HEK293 (cell line): ENCODE measurements around the gene SPACA4.

Experiments used
- EGR2 ChIP-seq: fragments of 450-650 bp; formaldehyde crosslinking; IDR thresholded peaks from 2 replicates; pipeline ENCODE4 v1.5.1; 2016; ENCODE audit warnings: low read depth, missing biosample characterization, missing genetic modification characterization
- FEZF1 ChIP-seq: fragments of 450-650 bp; formaldehyde crosslinking; IDR thresholded peaks from 2 replicates; pipeline ENCODE4 v1.5.1; 2016; ENCODE audit warnings: missing biosample characterization, missing genetic modification characterization
- GLIS1 ChIP-seq: fragments of 450-650 bp; formaldehyde crosslinking; IDR thresholded peaks from 2 replicates; pipeline ENCODE4 v1.5.1; 2016; ENCODE audit warnings: missing biosample characterization, missing genetic modification characterization
- KLF17 ChIP-seq: fragments of 450-650 bp; formaldehyde crosslinking; IDR thresholded peaks from 2 replicates; pipeline ENCODE4 v1.5.1; 2016; ENCODE audit warnings: missing biosample characterization, missing genetic modification characterization
- KLF7 ChIP-seq: fragments of 450-650 bp; formaldehyde crosslinking; IDR thresholded peaks from 2 replicates; pipeline ENCODE4 v1.5.1; 2016; ENCODE audit warnings: missing biosample characterization, missing genetic modification characterization, borderline replicate concordance
- MEIS1 ChIP-seq: sonication (generic); formaldehyde crosslinking; IDR thresholded peaks from 2 replicates; pipeline ENCODE4 v1.8.1; 2022; ENCODE audit warnings: missing genetic modification reagents, mild to moderate bottlenecking, borderline replicate concordance
- OSR2 ChIP-seq: fragments of 450-650 bp; formaldehyde crosslinking; IDR thresholded peaks from 2 replicates; pipeline ENCODE4 v1.5.1; 2016; ENCODE audit warnings: missing biosample characterization, missing genetic modification characterization
- SALL2 ChIP-seq: fragments of 450-650 bp; formaldehyde crosslinking; IDR thresholded peaks from 2 replicates; pipeline ENCODE4 v1.5.0; 2017; ENCODE audit warnings: missing biosample characterization, mild to moderate bottlenecking, missing genetic modification characterization, borderline replicate concordance
- SP7 ChIP-seq: fragments of 450-650 bp; formaldehyde crosslinking; IDR thresholded peaks from 2 replicates; pipeline ENCODE4 v1.5.1; 2016; ENCODE audit warnings: missing biosample characterization, missing genetic modification characterization
- WT1 ChIP-seq: fragments of 450-650 bp; formaldehyde crosslinking; IDR thresholded peaks from 2 replicates; pipeline ENCODE4 v1.5.1; 2016; ENCODE audit warnings: missing biosample characterization, missing genetic modification characterization
- YY1 ChIP-seq: fragments of 450-650 bp; formaldehyde crosslinking; IDR thresholded peaks from 2 replicates; pipeline ENCODE4 v1.5.1; 2018; ENCODE audit warnings: missing biosample characterization, missing genetic modification characterization
- ZBTB7A ChIP-seq: fragments of 450-650 bp; formaldehyde crosslinking; IDR thresholded peaks from 2 replicates; pipeline ENCODE4 v1.5.1; 2016; ENCODE audit warnings: low read depth, missing biosample characterization, missing genetic modification characterization
- ZEB2 ChIP-seq: fragments of 450-650 bp; formaldehyde crosslinking; IDR thresholded peaks from 2 replicates; pipeline ENCODE4 v1.5.1; 2016; ENCODE audit warnings: missing biosample characterization, missing genetic modification characterization
- ZNF133 ChIP-seq: fragments of 450-650 bp; formaldehyde crosslinking; IDR thresholded peaks from 2 replicates; pipeline ENCODE4 v1.5.1; 2016; ENCODE audit warnings: missing biosample characterization, missing genetic modification characterization
- ZNF140 ChIP-seq: fragments of 450-650 bp; formaldehyde crosslinking; IDR thresholded peaks from 2 replicates; pipeline ENCODE4 v1.5.1; 2016; ENCODE audit warnings: missing biosample characterization, missing genetic modification characterization
- ZNF2 ChIP-seq: fragments of 450-650 bp; formaldehyde crosslinking; IDR thresholded peaks from 2 replicates; pipeline ENCODE4 v1.5.1; 2016; ENCODE audit warnings: missing biosample characterization, missing genetic modification characterization
- ZNF211 ChIP-seq: fragments of 450-650 bp; formaldehyde crosslinking; IDR thresholded peaks from 2 replicates; pipeline ENCODE4 v1.5.1; 2016; ENCODE audit warnings: low read depth, missing biosample characterization, missing genetic modification characterization
- ZNF221 ChIP-seq: fragments of 450-650 bp; formaldehyde crosslinking; IDR thresholded peaks from 2 replicates; pipeline ENCODE4 v1.5.1; 2017; ENCODE audit warnings: missing biosample characterization, missing genetic modification characterization, borderline replicate concordance
- ZNF223 ChIP-seq: fragments of 450-650 bp; formaldehyde crosslinking; IDR thresholded peaks from 2 replicates; pipeline ENCODE4 v1.5.1; 2016; ENCODE audit warnings: missing biosample characterization, missing genetic modification characterization
- ZNF23 ChIP-seq: fragments of 450-650 bp; formaldehyde crosslinking; IDR thresholded peaks from 2 replicates; pipeline ENCODE4 v1.5.1; 2016; ENCODE audit warnings: missing biosample characterization, missing genetic modification characterization, borderline replicate concordance
- ZNF302 ChIP-seq: fragments of 450-650 bp; formaldehyde crosslinking; IDR thresholded peaks from 2 replicates; pipeline ENCODE4 v1.5.1; 2016; ENCODE audit warnings: missing biosample characterization, missing genetic modification characterization, low read depth
- ZNF335 ChIP-seq: fragments of 450-650 bp; formaldehyde crosslinking; conservative IDR thresholded peaks from 2 replicates; pipeline ENCODE4 v1.5.1; 2016; ENCODE audit warnings: missing biosample characterization, missing genetic modification characterization
- ZNF416 ChIP-seq: fragments of 450-650 bp; formaldehyde crosslinking; IDR thresholded peaks from 2 replicates; pipeline ENCODE4 v1.5.1; 2016; ENCODE audit warnings: missing biosample characterization, missing genetic modification characterization
- ZNF423 ChIP-seq: fragments of 450-650 bp; formaldehyde crosslinking; IDR thresholded peaks from 2 replicates; pipeline ENCODE4 v1.5.1; 2016; ENCODE audit warnings: missing biosample characterization, missing genetic modification characterization
- ZNF433 ChIP-seq: fragments of 450-650 bp; formaldehyde crosslinking; IDR thresholded peaks from 2 replicates; pipeline ENCODE4 v1.5.1; 2016; ENCODE audit warnings: missing biosample characterization, missing genetic modification characterization, low read depth
- ZNF555 ChIP-seq: fragments of 450-650 bp; formaldehyde crosslinking; conservative IDR thresholded peaks from 2 replicates; pipeline ENCODE4 v1.5.1; 2017; ENCODE audit warnings: missing biosample characterization, mild to moderate bottlenecking, missing genetic modification characterization, inconsistent platforms
- ZNF629 ChIP-seq: fragments of 450-650 bp; formaldehyde crosslinking; IDR thresholded peaks from 2 replicates; pipeline ENCODE4 v1.5.1; 2017; ENCODE audit warnings: missing biosample characterization, missing genetic modification characterization
- ZNF792 ChIP-seq: fragments of 450-650 bp; formaldehyde crosslinking; IDR thresholded peaks from 2 replicates; pipeline ENCODE4 v1.5.1; 2016; ENCODE audit warnings: missing biosample characterization, missing genetic modification characterization
- ZSCAN23 ChIP-seq: fragments of 450-650 bp; formaldehyde crosslinking; IDR thresholded peaks from 2 replicates; pipeline ENCODE4 v1.5.1; 2016; ENCODE audit warnings: missing biosample characterization, missing genetic modification characterization
- TF ChIP-seq, protein P1 (sequence below): IDR thresholded peaks from 2 replicates; pipeline ENCODE4 v1.6.1; 2011; ENCODE audit warnings: mild to moderate bottlenecking, low read depth, low read length, borderline replicate concordance
- TF ChIP-seq, protein P2 (sequence below): fragments of 450-650 bp; formaldehyde crosslinking; optimal IDR thresholded peaks from 2 replicates; pipeline ENCODE3; 2016; ENCODE audit warnings: missing biosample characterization, mild to moderate bottlenecking, missing genetic modification characterization
- TF ChIP-seq, protein P3 (sequence below): fragments of 450-650 bp; formaldehyde crosslinking; IDR thresholded peaks from 2 replicates; pipeline ENCODE4 v1.5.1; 2016; ENCODE audit warnings: missing biosample characterization, missing genetic modification characterization
- TF ChIP-seq, protein P4 (sequence below): sonication (generic); formaldehyde crosslinking; IDR thresholded peaks from 2 replicates; pipeline ENCODE4 v1.8.1; 2022; ENCODE audit warnings: mild to moderate bottlenecking, moderate library complexity, missing genetic modification reagents

The SPACA4 gene

DNA sequence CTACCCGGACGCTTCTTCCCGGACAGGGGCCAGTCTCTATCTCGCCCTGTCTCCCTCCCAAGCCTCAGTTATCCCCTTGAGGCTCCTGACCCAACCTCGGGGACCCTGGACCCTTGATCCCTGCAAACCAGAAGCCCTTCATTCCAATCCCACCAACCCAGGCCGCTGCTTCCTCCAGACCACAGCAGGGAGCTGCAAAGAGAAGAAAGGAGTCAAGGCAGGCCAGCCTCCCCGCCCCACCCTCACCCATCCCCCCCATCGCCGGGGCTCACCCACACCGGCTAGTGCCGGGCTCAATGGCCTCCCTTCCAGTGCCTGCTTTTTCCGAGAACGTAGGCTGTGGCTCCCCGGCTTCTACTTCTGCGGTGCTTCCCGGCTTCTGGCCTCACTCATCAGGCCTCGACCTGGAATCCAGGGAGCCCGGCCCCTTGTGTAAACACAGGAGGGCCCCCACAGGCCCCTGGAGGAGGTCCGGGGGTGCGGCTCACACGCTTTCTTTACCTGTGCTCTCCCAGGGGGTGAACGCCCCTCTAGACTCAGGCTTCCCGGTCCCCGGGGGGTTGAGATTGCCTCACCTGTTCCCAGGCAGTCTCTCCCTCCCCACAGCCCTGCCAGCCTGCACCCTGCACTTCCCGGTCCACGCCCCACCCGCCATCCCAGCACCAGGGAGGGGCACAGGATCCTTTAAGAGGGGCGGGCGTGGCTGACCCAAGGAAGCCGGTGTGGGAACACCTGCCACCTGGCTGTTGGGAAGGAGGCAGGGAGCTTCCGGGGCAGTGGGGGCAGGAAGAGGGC lies 8.1 kb downstream of the SPACA4 start, which contains the start of gene FAM83E (continued):
- TF ChIP-seq YY1 (tag by site-specific recombination) (peak; percentile 11; the same call in 1 of the 2 replicates), FEZF1 (tag by site-specific recombination) (no peak), ZNF2 (tag by site-specific recombination) (no peak), ZNF23 (no peak), ZNF433 (tag by site-specific recombination) (no peak), GLIS1 (tag by site-specific recombination) (peak; percentile 100), ZNF629 (no peak), KLF7 (tag by site-specific recombination) (peak; percentile 85), ZNF221 (tag by site-specific recombination) (no peak), ZNF211 (no peak), ZBTB7A (tag by site-specific recombination) (no peak), KLF17 (tag by site-specific recombination) (peak; percentile 84), ZNF302 (no peak), MEIS1 (no peak), SP7 (tag by site-specific recombination) (peak; percentile 44), OSR2 (tag by site-specific recombination) (peak; percentile 70), ZNF423 (tag by site-specific recombination) (peak; percentile 61; the same call in 1 of the 2 replicates), ZNF223 (0 out of 2 replicates have a peak, but pooled peaks have one; percentile 43), ZEB2 (peak; percentile 86), ZNF555 (tag by site-specific recombination) (no peak), WT1 (tag by site-specific recombination) (peak; percentile 38), ZNF335 (tag by site-specific recombination) (peak; percentile 90), ZNF416 (tag by site-specific recombination) (no peak), SALL2 (tag by site-specific recombination) (no peak), ZNF133 (tag by site-specific recombination) (no peak), ZNF792 (tag by site-specific recombination) (no peak), ZNF140 (tag by site-specific recombination) (no peak), ZSCAN23 (tag by site-specific recombination) (no peak), EGR2 (tag by site-specific recombination) (peak; percentile 51)
- TF ChIP-seq, protein P1, sequence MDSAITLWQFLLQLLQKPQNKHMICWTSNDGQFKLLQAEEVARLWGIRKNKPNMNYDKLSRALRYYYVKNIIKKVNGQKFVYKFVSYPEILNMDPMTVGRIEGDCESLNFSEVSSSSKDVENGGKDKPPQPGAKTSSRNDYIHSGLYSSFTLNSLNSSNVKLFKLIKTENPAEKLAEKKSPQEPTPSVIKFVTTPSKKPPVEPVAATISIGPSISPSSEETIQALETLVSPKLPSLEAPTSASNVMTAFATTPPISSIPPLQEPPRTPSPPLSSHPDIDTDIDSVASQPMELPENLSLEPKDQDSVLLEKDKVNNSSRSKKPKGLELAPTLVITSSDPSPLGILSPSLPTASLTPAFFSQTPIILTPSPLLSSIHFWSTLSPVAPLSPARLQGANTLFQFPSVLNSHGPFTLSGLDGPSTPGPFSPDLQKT, result no peak
- TF ChIP-seq, protein P2, sequence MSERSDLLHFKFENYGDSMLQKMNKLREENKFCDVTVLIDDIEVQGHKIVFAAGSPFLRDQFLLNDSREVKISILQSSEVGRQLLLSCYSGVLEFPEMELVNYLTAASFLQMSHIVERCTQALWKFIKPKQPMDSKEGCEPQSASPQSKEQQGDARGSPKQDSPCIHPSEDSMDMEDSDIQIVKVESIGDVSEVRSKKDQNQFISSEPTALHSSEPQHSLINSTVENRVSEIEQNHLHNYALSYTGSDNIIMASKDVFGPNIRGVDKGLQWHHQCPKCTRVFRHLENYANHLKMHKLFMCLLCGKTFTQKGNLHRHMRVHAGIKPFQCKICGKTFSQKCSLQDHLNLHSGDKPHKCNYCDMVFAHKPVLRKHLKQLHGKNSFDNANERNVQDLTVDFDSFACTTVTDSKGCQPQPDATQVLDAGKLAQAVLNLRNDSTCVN (tag by site-specific recombination), result no peak
- TF ChIP-seq, protein P3, sequence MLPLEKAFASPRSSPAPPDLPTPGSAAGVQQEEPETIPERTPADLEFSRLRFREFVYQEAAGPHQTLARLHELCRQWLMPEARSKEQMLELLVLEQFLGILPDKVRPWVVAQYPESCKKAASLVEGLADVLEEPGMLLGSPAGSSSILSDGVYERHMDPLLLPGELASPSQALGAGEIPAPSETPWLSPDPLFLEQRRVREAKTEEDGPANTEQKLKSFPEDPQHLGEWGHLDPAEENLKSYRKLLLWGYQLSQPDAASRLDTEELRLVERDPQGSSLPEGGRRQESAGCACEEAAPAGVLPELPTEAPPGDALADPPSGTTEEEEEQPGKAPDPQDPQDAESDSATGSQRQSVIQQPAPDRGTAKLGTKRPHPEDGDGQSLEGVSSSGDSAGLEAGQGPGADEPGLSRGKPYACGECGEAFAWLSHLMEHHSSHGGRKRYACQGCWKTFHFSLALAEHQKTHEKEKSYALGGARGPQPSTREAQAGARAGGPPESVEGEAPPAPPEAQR (tag by site-specific recombination), result no peak
- TF ChIP-seq, protein P4, sequence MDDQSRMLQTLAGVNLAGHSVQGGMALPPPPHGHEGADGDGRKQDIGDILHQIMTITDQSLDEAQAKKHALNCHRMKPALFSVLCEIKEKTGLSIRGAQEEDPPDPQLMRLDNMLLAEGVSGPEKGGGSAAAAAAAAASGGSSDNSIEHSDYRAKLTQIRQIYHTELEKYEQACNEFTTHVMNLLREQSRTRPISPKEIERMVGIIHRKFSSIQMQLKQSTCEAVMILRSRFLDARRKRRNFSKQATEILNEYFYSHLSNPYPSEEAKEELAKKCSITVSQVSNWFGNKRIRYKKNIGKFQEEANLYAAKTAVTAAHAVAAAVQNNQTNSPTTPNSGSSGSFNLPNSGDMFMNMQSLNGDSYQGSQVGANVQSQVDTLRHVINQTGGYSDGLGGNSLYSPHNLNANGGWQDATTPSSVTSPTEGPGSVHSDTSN (CRISPR knock-in tag), result no peak
